GM12892 (cell line): ENCODE measurements around the gene EPHA4.

Experiments used
- POLR2A ChIP-seq: IDR thresholded peaks from 2 replicates; pipeline ENCODE4 v1.6.1; 2011; ENCODE audit warnings: low read depth, low read length, control low read depth
- POLR2AphosphoS5 ChIP-seq: IDR thresholded peaks from 2 replicates; pipeline ENCODE4 v1.6.1; 2011; ENCODE audit warnings: low read depth, low read length, control low read depth
- TAF1 ChIP-seq: IDR thresholded peaks from 2 replicates; pipeline ENCODE4 v1.6.1; 2011; ENCODE audit warnings: low read depth, mild to moderate bottlenecking, control low read depth, low read length, borderline replicate concordance

- TF ChIP-seq POLR2AphosphoS5 (no peak), POLR2A (no peak), TAF1 (no peak)
These were observed 29.3 kb upstream of the EPHA4 start for GRCh38 chr2:221601376-221601775.
